GM18858 (cell line): ENCODE measurements around the gene PSMB1.
"Not testable (repeated sequence)": the region's sequence is repeated elsewhere in the genome, so short reads cannot be mapped to it uniquely, and the experiment has no call there.

ENCODE experiments used
- ATAC-seq: cut with Tn5 transposase; IDR thresholded peaks from one replicate; pipeline ENCODE4 v1.9.1; 2021; ENCODE audit not compliant: unreplicated experiment

Gene PSMB1

GRCh38 chr6:170536671-170537070 is 16.4 kb downstream of the PSMB1 start:
- no peak for ATAC-seq

GRCh38 chr6:170535004-170535403 is 18.1 kb downstream of the PSMB1 start:
- no peak for ATAC-seq

- ATAC-seq: no peak
Observed at GRCh38 chr6:170533792-170534191, 19.3 kb downstream of the PSMB1 start.

- ATAC-seq: no peak
Observed at GRCh38 chr6:170532867-170533488, 20.1 kb downstream of the PSMB1 start.

GRCh38 chr6:170529839-170530469 is 23.2 kb downstream of the PSMB1 start:
- peak; percentile 75 for ATAC-seq

GRCh38 chr6:170527995-170528394 is 25.1 kb downstream of the PSMB1 start:
- ATAC-seq: not testable (repeated sequence)

GRCh38 chr6:170525795-170526194 is 27.3 kb downstream of the PSMB1 start:
- ATAC-seq: no peak

- no peak for ATAC-seq
Observed at GRCh38 chr6:170524172-170524502, 29.0 kb downstream of the PSMB1 start.

- no peak for ATAC-seq
Observed at GRCh38 chr6:170523256-170524171, 29.6 kb downstream of the PSMB1 start.

- no peak for ATAC-seq
Observed at GRCh38 chr6:170522565-170523183, 30.4 kb downstream of the PSMB1 start.

GRCh38 chr6:170516783-170517616 is 36.1 kb downstream of the PSMB1 start:
- ATAC-seq: peak; percentile 92

- no peak for ATAC-seq
Observed at GRCh38 chr6:170514908-170515307, 38.2 kb downstream of the PSMB1 start.

- ATAC-seq: no peak
Observed at GRCh38 chr6:170512249-170512648, 40.9 kb downstream of the PSMB1 start.

- no peak for ATAC-seq
Observed at GRCh38 chr6:170510631-170511030, 42.5 kb downstream of the PSMB1 start.

- no peak for ATAC-seq
Observed at GRCh38 chr6:170509723-170510018, 43.4 kb downstream of the PSMB1 start.

GRCh38 chr6:170508892-170509722 is 44.0 kb downstream of the PSMB1 start:
- not testable (repeated sequence) for ATAC-seq

- ATAC-seq: not testable (repeated sequence)
Observed at GRCh38 chr6:170508275-170508674, 44.8 kb downstream of the PSMB1 start.

- ATAC-seq: not testable (repeated sequence)
Observed at GRCh38 chr6:170507728-170508127, 45.4 kb downstream of the PSMB1 start.

GRCh38 chr6:170506446-170506845 is 46.7 kb downstream of the PSMB1 start:
- ATAC-seq: no peak

- ATAC-seq: no peak
Observed at GRCh38 chr6:170505306-170505705, 47.8 kb downstream of the PSMB1 start.
